ENCODE measurements around the gene KDM6A. TPM values are rescaled to one million over a fixed set of nuclear protein-coding genes. Genes with fewer than 3 reads are reported as not detected.

KDM6A gene
- total and polyA plus RNA-seq, 2 donors (not counting 1 experiment from before 2014, with no cell fraction given): 33.3 to 57.0 TPM

DNA sequence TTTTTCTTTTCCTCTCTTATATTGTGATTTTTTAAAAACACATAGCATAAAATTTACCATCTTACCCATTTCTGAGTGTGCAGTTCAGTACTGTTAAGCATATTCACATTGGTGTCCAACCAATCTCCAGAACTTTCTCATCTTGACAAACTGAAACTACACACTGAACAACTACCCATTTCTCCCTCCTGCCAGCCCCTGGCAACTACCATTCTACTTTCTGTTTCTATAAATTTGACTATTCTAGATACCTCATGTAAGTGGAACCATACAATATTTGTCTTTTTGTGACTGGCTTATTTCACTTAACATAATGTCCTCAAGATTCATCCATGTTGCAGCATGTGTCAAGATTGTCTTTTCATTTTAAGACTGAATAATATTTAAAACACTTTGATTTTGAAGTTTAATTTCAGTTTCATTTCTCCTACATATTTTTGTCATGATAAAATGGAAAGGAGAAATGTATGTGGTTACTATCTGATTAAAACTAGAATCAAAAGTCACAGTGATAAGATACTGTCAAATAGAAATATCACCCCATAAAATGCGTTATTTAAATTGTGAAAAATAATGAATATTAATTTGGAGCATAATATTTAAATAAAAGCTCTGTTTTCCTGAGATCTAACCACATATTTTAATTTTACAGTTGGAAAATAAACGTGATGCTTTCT lies 204.9 kb downstream of the KDM6A start:
- H3K79me2 ChIP-seq (ENCODE audit: control insufficient read depth, insufficient read depth, low read length): peaks cover 24% of the 10 kb centered on the region
- H3K36me3 ChIP-seq (replicated peaks in 1 of 2; ENCODE audit: control extremely low read depth in 1 of 2, control insufficient read depth in 1 of 2, extremely low read depth in 1 of 2, insufficient read depth in 2 of 2, low read length in 1 of 2): peaks cover 1 to 23% of the 10 kb centered on the region in 2 experiments
- POLR2A ChIA-PET: no interaction called here
- peak overlapping the region in 1 of 2 donors; percentile 55 for H3K27ac ChIP-seq (ENCODE audit: low read length in 2 of 2)
- H3K4me1 Mint-ChIP-seq: peaks cover 23% of the 10 kb centered on the region
- no peak overlapping the region for H3K4me3 ChIP-seq (ENCODE audit: control extremely low read depth in 1 of 5, extremely low read depth in 1 of 5, insufficient read depth in 1 of 5, low read depth in 2 of 5, low read length in 4 of 5)
- peak overlapping the region; percentile 29 for H3K27ac Mint-ChIP-seq
- no peak overlapping the region for H3K9ac ChIP-seq (ENCODE audit: low read length)
- no peaks in the 10 kb centered on the region for H4K20me1 ChIP-seq (ENCODE audit: control insufficient read depth, insufficient read depth, low read length, poor library complexity, severe bottlenecking)
- no CpG with 5 or more reads among the region's 2 CpGs for WGBS (ENCODE audit: insufficient coverage)
- ATAC-seq (ENCODE audit: low read depth) (peak; percentile 17), DNase-seq (peak; percentile 25)
- no peaks in the 10 kb centered on the region for H3K27me3 ChIP-seq (replicated peaks in 1 of 4; ENCODE audit: control extremely low read depth in 1 of 4, control insufficient read depth in 3 of 4, insufficient read depth in 4 of 4, low read length in 3 of 4)
- H3K9me3 ChIP-seq (ENCODE audit: control extremely low read depth in 1 of 3, control insufficient read depth in 2 of 3, insufficient read depth in 1 of 3, low read length in 2 of 3): no peaks in the 10 kb centered on the region
- peak overlapping the region; percentile 6 for H3K4me3 Mint-ChIP-seq
- CTCF ChIA-PET: interaction anchor here (0.7 kb wide), 1 partner anchor 65 kb away, joined by 3 read pairs; no protein-coding TSS in a partner anchor
- H2AFZ ChIP-seq (ENCODE audit: insufficient read depth, low read depth, low read length, poor library complexity, severe bottlenecking): no peak overlapping the region
- peaks cover 4 to 12% of the 10 kb centered on the region in 2 donors for H3K4me1 ChIP-seq (ENCODE audit: control insufficient read depth in 2 of 2, insufficient read depth in 2 of 2, low read length in 2 of 2)
- peak overlapping the region; percentile 14 for H3K4me2 ChIP-seq (replicated peaks; ENCODE audit: low read depth, low read length, poor library complexity, severe bottlenecking)
- TF ChIP-seq EZH2 (IDR thresholded peaks at IDR 0.05; ENCODE audit: borderline replicate concordance, insufficient read depth, low read depth, low read length, poor library complexity, severe bottlenecking) (no peak), CTCF (IDR thresholded peaks at IDR 0.05) (no peak)
- intact Hi-C loops (cut with micrococcal nuclease): no loop called here
- H3K27me3 Mint-ChIP-seq: no peaks in the 10 kb centered on the region
- H3K9me3 Mint-ChIP-seq (ENCODE audit: insufficient read depth): no peaks in the 10 kb centered on the region

DNA sequence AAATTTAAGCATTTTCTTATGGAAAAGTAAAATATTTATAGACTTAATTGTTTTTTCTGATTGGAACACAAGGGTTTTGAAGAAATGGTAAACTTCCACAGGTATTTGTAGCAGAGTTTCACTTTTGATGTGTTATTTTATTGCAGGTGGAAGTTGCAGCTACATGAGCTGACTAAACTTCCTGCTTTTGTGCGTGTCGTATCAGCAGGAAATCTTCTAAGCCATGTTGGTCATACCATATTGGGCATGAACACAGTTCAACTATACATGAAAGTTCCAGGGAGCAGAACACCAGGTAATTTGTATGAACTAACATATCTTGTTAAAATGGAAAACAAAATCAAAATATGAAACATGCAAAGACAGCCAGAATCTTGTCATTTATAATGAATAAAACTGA lies 210.3 kb downstream of the KDM6A start:
- intact Hi-C loops (cut with micrococcal nuclease): no loop called here
- Mint-ChIP-seq H3K4me1 (peaks cover 5% of the 10 kb centered on the region), H3K4me3 (no peak overlapping the region), H3K9me3 (ENCODE audit: insufficient read depth) (no peaks in the 10 kb centered on the region), H3K27ac (no peak overlapping the region), H3K27me3 (no peaks in the 10 kb centered on the region)
- ATAC-seq (ENCODE audit: low read depth) (no peak), DNase-seq (no peak)
- peaks cover 3 to 49% of the 10 kb centered on the region in 2 experiments for H3K36me3 ChIP-seq (replicated peaks in 1 of 2; ENCODE audit: control extremely low read depth in 1 of 2, control insufficient read depth in 1 of 2, extremely low read depth in 1 of 2, insufficient read depth in 2 of 2, low read length in 1 of 2)
- H3K4me2 ChIP-seq (replicated peaks; ENCODE audit: low read depth, low read length, poor library complexity, severe bottlenecking): peak overlapping the region; percentile 24
- no peak overlapping the region for H3K27ac ChIP-seq (ENCODE audit: low read length in 2 of 2)
- peaks cover 11% of the 10 kb centered on the region for H4K20me1 ChIP-seq (ENCODE audit: control insufficient read depth, insufficient read depth, low read length, poor library complexity, severe bottlenecking)
- ChIA-PET CTCF (no interaction called here), POLR2A (no interaction called here)
- H3K9me3 ChIP-seq (ENCODE audit: control extremely low read depth in 1 of 3, control insufficient read depth in 2 of 3, insufficient read depth in 1 of 3, low read length in 2 of 3): no peaks in the 10 kb centered on the region
- H3K27me3 ChIP-seq (replicated peaks in 1 of 4; ENCODE audit: control extremely low read depth in 1 of 4, control insufficient read depth in 3 of 4, insufficient read depth in 4 of 4, low read length in 3 of 4): no peaks in the 10 kb centered on the region
- H2AFZ ChIP-seq (ENCODE audit: insufficient read depth, low read depth, low read length, poor library complexity, severe bottlenecking): no peak overlapping the region
- peaks cover 0 to 3% of the 10 kb centered on the region in 2 donors for H3K4me1 ChIP-seq (ENCODE audit: control insufficient read depth in 2 of 2, insufficient read depth in 2 of 2, low read length in 2 of 2)
- TF ChIP-seq EZH2 (IDR thresholded peaks at IDR 0.05; ENCODE audit: borderline replicate concordance, insufficient read depth, low read depth, low read length, poor library complexity, severe bottlenecking) (no peak), CTCF (IDR thresholded peaks at IDR 0.05) (no peak)
- H3K79me2 ChIP-seq (ENCODE audit: control insufficient read depth, insufficient read depth, low read length): peaks cover 11% of the 10 kb centered on the region
- H3K4me3 ChIP-seq (ENCODE audit: control extremely low read depth in 1 of 5, extremely low read depth in 1 of 5, insufficient read depth in 1 of 5, low read depth in 2 of 5, low read length in 4 of 5): no peak overlapping the region
- WGBS (ENCODE audit: insufficient coverage): no CpG with 5 or more reads among the region's 2 CpGs
- H3K9ac ChIP-seq (ENCODE audit: low read length): no peak overlapping the region

Data from B cell (primary cell).